Immature natural killer cell (primary cell): Measurements from ENCODE around the gene CISTR. TPM values are rescaled to one million over a fixed set of nuclear protein-coding genes. Genes with fewer than 3 reads are reported as not detected.

Source experiments
- DNase-seq, 3 donors: peaks; one replicate each; pipeline ENCODE4 v3.0.0; 2022; ENCODE audit warnings: mixed read lengths in 1 of 3
- H3K27ac Mint-ChIP-seq, 6 donors: one replicate each; pipeline ENCODE4 v1.8.0; 2020; ENCODE audit warnings: mixed read lengths in 6 of 6, mild to moderate bottlenecking in 5 of 6, inconsistent platforms in 4 of 6, moderate library complexity in 3 of 6
- H3K27me3 Mint-ChIP-seq, 3 donors: one replicate each; pipeline ENCODE4 v1.8.0; 2020 to 2021; ENCODE audit warnings: low read depth in 3 of 3, mild to moderate bottlenecking in 3 of 3, mixed read lengths in 3 of 3, moderate library complexity in 3 of 3, inconsistent platforms in 1 of 3
- H3K36me3 Mint-ChIP-seq, 3 donors: one replicate each; pipeline ENCODE4 v1.8.0; 2020; ENCODE audit warnings: mixed read lengths in 3 of 3, inconsistent platforms in 2 of 3, mild to moderate bottlenecking in 2 of 3
- H3K4me1 Mint-ChIP-seq, 2 donors: one replicate each; pipeline ENCODE4 v1.8.0; 2020; ENCODE audit warnings: inconsistent platforms in 2 of 2, mild to moderate bottlenecking in 2 of 2, mixed read lengths in 2 of 2, moderate library complexity in 1 of 2
- H3K4me3 Mint-ChIP-seq, 5 donors: one replicate each; pipeline ENCODE4 v1.8.0; 2020; ENCODE audit warnings: mild to moderate bottlenecking in 5 of 5, mixed read lengths in 5 of 5, inconsistent platforms in 3 of 5, moderate library complexity in 3 of 5
- H3K9me3 Mint-ChIP-seq, 6 donors: one replicate each; pipeline ENCODE4 v1.8.0; 2020; ENCODE audit warnings: mild to moderate bottlenecking in 6 of 6, mixed read lengths in 6 of 6, inconsistent platforms in 4 of 6, moderate library complexity in 3 of 6
- polyA plus RNA-seq, 3 donors: library from polyadenylated mRNA; unstranded; fragments of 300-500 nt; fragmentation: Illumina TruSeq; gene quantifications; one replicate each; pipeline ENCODE4 v1.2.3, GENCODE V29; 2021

The CISTR gene
- polyA plus RNA-seq, 3 donors from 2014 or later = not detected

DNA sequence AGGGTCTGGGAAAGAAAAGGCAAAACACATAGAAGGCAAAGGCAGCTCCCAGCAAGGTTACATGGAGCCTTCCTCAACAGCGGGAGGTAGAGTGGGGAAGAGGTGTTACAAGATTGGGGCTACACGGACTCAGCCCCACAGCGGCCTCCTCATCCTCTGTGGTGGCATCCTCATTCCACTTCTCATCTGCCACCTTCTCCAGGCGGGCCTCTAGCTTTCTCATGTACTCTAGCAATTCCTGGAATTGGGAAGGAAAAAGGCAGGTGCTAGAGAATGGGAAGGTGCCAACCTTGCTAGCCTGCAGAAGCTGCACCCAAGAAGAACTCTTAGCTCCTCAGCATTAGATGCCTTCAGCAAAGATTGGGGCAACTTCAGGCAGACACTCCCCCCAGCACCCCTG is 37.8 kb downstream of the CISTR start:
- H3K4me1 Mint-ChIP-seq = no peaks in the 10 kb centered on the region
- H3K27me3 Mint-ChIP-seq = peaks cover 0 to 2% (median 2%) of the 10 kb centered on the region in 3 donors
- H3K27ac Mint-ChIP-seq = no peak overlapping the region
- H3K36me3 Mint-ChIP-seq = peaks cover 22 to 51% (median 27%) of the 10 kb centered on the region in 3 donors
- no peak for DNase-seq
- H3K4me3 Mint-ChIP-seq = no peak overlapping the region
- no peaks in the 10 kb centered on the region for H3K9me3 Mint-ChIP-seq

- Mint-ChIP-seq H3K9me3 (no peaks in the 10 kb centered on the region), H3K36me3 (peaks cover 22 to 51% (median 27%) of the 10 kb centered on the region in 3 donors), H3K4me3 (no peak overlapping the region), H3K4me1 (no peaks in the 10 kb centered on the region), H3K27ac (no peak overlapping the region), H3K27me3 (peaks cover 0 to 2% (median 2%) of the 10 kb centered on the region in 3 donors)
- DNase-seq = no peak
These were observed 38.3 kb downstream of the CISTR start for GRCh38 chr12:53713516-53713915.

DNA sequence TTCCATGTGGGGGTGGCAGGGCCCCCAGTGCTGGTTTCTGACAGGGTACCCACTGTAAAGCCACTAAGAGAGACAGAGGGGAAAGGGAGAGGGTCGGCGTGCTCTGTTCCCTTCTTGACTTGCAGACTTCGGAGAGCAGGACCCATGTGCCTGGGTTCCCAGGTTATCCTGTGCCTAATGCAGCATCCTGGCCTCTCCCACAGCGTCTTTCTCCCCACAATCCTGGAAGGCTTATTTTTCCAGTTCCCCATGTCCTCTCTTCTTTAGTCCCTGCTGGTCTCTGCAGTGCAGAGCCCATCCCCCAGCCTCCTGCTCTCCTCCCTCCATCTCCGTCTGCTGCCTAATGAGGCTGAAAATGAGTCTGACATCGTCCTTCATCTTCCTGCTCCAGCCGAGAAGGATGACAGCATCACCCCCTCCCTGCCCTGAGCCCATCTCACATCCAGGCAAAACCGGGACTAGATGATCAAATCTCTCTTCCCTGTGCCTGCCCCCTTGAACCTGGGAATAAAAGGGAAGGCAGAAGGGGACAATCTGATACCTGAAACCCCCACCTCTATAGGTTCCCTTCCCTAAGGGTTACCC is 39.6 kb downstream of the CISTR start:
- DNase-seq = no peak
- no peaks in the 10 kb centered on the region for H3K4me1 Mint-ChIP-seq
- no peak overlapping the region for H3K27ac Mint-ChIP-seq
- peaks cover 0 to 2% (median 2%) of the 10 kb centered on the region in 3 donors for H3K27me3 Mint-ChIP-seq
- H3K9me3 Mint-ChIP-seq = no peaks in the 10 kb centered on the region
- no peak overlapping the region for H3K4me3 Mint-ChIP-seq
- peaks cover 18 to 47% (median 23%) of the 10 kb centered on the region in 3 donors for H3K36me3 Mint-ChIP-seq

- H3K27me3 Mint-ChIP-seq = peaks cover 0 to 4% (median 4%) of the 10 kb centered on the region in 3 donors
- no peak for DNase-seq
- H3K27ac Mint-ChIP-seq = peak overlapping the region in 1 of 6 donors; percentile 64
- H3K9me3 Mint-ChIP-seq = no peaks in the 10 kb centered on the region
- no peaks in the 10 kb centered on the region for H3K4me1 Mint-ChIP-seq
- peaks cover 8 to 32% (median 13%) of the 10 kb centered on the region in 3 donors for H3K36me3 Mint-ChIP-seq
- no peak overlapping the region for H3K4me3 Mint-ChIP-seq
These were observed 41.7 kb downstream of the CISTR start for GRCh38 chr12:53710091-53710490.

DNA sequence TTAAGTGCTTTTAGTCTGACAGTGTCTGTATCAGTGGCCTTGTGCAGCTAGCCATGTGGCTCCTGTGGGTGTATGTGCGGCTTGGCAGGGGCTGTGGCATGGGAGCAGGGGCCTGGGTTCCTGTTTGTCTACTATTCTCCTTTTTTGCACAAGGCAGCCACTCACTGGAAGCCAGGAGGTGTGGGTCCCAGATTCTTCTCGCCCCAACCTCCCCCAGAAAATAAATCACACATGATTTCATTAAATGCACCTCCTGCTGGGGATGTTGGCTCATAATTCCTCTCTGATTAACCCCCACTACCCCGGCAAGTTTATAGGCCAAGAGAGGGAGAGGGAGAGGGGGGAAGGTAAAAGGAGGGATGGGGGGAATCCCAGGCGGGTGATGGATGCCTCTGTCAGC is 42.1 kb downstream of the CISTR start:
- Mint-ChIP-seq H3K27ac (no peak overlapping the region), H3K4me1 (no peaks in the 10 kb centered on the region), H3K27me3 (peaks cover 0 to 6% (median 4%) of the 10 kb centered on the region in 3 donors), H3K4me3 (no peak overlapping the region), H3K36me3 (peaks cover 8 to 28% (median 12%) of the 10 kb centered on the region in 3 donors), H3K9me3 (no peaks in the 10 kb centered on the region)
- no peak for DNase-seq

DNA sequence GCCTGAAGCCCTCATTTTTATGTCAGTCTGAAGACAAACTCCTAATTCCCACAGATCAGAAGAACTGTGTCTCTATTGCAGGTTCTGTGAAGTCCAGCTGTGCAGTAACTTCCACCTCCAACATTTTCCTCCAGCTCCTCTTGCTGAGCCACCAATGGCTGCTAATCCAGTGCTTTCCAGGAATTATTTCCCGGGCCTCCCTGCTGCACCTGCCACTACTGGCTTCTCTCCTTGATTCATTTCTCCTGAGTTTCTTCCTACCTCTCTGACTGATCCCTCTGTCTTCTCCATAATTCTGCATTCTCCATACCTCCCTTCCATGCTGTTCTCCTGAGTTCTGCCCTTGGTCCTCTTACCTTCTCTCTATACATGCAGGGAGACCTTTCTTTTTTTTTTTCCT is 45.7 kb downstream of the CISTR start:
- peaks cover 6 to 35% (median 8%) of the 10 kb centered on the region in 3 donors for H3K27me3 Mint-ChIP-seq
- H3K4me3 Mint-ChIP-seq = peak overlapping the region in 1 of 5 donors; percentile 31
- H3K9me3 Mint-ChIP-seq = no peaks in the 10 kb centered on the region
- no peak overlapping the region for H3K27ac Mint-ChIP-seq
- no peak for DNase-seq
- H3K36me3 Mint-ChIP-seq = no peaks in the 10 kb centered on the region
- H3K4me1 Mint-ChIP-seq = no peaks in the 10 kb centered on the region

DNA sequence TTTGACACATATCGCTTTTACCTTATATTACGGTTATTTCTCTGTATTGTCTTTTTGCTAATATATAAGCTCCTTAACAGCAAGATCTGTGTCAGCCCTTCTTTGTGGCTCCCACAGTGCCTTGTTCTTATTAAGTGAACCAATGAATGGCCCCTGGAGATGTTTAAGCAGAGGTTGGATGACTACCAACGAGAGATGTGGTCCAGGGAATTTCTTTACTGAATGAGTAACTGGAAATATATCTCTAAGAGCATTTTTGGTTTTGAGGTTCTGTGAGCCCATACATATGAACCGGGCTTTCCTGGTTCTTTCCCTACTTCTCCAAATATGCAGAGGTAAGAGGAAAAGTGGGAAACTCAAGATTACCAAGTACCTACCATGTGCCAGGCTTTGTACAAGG is 48.0 kb downstream of the CISTR start:
- no peaks in the 10 kb centered on the region for H3K36me3 Mint-ChIP-seq
- no peaks in the 10 kb centered on the region for H3K4me1 Mint-ChIP-seq
- peaks cover 6 to 46% (median 8%) of the 10 kb centered on the region in 3 donors for H3K27me3 Mint-ChIP-seq
- H3K9me3 Mint-ChIP-seq = no peaks in the 10 kb centered on the region
- H3K4me3 Mint-ChIP-seq = no peak overlapping the region
- DNase-seq = no peak
- no peak overlapping the region for H3K27ac Mint-ChIP-seq

- peak; percentile 65 to 67 (median 65) for DNase-seq
- Mint-ChIP-seq H3K9me3 (peaks cover 0 to 3% (median 0%) of the 10 kb centered on the region in 6 donors), H3K4me1 (peaks cover 4 to 5% of the 10 kb centered on the region in 2 donors), H3K36me3 (no peaks in the 10 kb centered on the region), H3K4me3 (no peak overlapping the region), H3K27ac (no peak overlapping the region), H3K27me3 (peaks cover 15 to 66% (median 19%) of the 10 kb centered on the region in 3 donors)
These were observed 50.1 kb downstream of the CISTR start for GRCh38 chr12:53701518-53702264.

DNA sequence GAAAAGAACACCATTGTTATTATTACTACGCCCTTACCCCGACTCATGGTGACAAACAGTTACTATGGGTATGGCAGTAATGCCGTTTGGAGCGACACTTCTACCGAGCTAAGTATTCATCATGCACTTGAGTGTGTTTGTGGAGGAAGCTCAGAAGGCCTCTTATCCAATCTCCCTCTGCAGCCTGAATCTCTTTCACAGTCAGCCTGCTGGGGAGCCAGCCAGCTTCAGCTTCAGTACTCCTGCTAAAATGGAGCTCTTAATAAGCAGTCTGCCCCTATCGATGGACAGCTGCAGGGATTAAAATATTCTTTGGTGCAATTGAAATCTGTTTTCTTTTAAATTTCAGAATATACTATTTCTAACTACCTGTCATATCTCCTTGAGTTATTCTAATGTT is 51.2 kb downstream of the CISTR start:
- H3K4me3 Mint-ChIP-seq = no peak overlapping the region
- peaks cover 0 to 3% (median 0%) of the 10 kb centered on the region in 6 donors for H3K9me3 Mint-ChIP-seq
- peaks cover 17 to 73% (median 23%) of the 10 kb centered on the region in 3 donors for H3K27me3 Mint-ChIP-seq

GRCh38 chr12:53699678-53700025 is 52.1 kb downstream of the CISTR start:
- no peak for DNase-seq
- peaks cover 24 to 78% (median 29%) of the 10 kb centered on the region in 3 donors for H3K27me3 Mint-ChIP-seq
- H3K4me3 Mint-ChIP-seq = no peak overlapping the region
- no peaks in the 10 kb centered on the region for H3K36me3 Mint-ChIP-seq
- H3K27ac Mint-ChIP-seq = no peak overlapping the region
- H3K9me3 Mint-ChIP-seq = peaks cover 0 to 3% (median 0%) of the 10 kb centered on the region in 6 donors
- peaks cover 21 to 26% of the 10 kb centered on the region in 2 donors for H3K4me1 Mint-ChIP-seq

More for the DNA sequence above, 51.2 kb downstream of the CISTR start:
- H3K36me3 Mint-ChIP-seq = no peaks in the 10 kb centered on the region
- peaks cover 14 to 16% of the 10 kb centered on the region in 2 donors for H3K4me1 Mint-ChIP-seq
- no peak for DNase-seq
- no peak overlapping the region for H3K27ac Mint-ChIP-seq

- Mint-ChIP-seq H3K27ac (no peak overlapping the region), H3K9me3 (peaks cover 0 to 3% (median 0%) of the 10 kb centered on the region in 6 donors), H3K27me3 (peaks cover 30 to 78% (median 32%) of the 10 kb centered on the region in 3 donors), H3K4me1 (peaks cover 26 to 30% of the 10 kb centered on the region in 2 donors), H3K4me3 (no peak overlapping the region), H3K36me3 (no peaks in the 10 kb centered on the region)
- no peak for DNase-seq
These were observed 52.7 kb downstream of the CISTR start for GRCh38 chr12:53698948-53699677.

- Mint-ChIP-seq H3K27ac (no peak overlapping the region), H3K27me3 (peaks cover 29 to 61% (median 33%) of the 10 kb centered on the region in 3 donors), H3K4me1 (peaks cover 26 to 30% of the 10 kb centered on the region in 2 donors), H3K36me3 (peaks cover 0 to under 1% (median 0%) of the 10 kb centered on the region in 3 donors), H3K4me3 (peak overlapping the region in 3 of 5 donors; percentile 1 to 62 (median 33)), H3K9me3 (peaks cover 0 to 3% (median 0%) of the 10 kb centered on the region in 6 donors)
- no peak for DNase-seq
These were observed 55.0 kb downstream of the CISTR start for GRCh38 chr12:53696655-53697331.
